Stimulated activated memory B cell treated with anti-CD40 and anti-IgM and Interleukin-4, amounts not matched to agents 10 μg/mL and 1 μg/mL and 100 μg/mL, for 72 hours (primary cell): ENCODE measurements around the gene WASF3.

Source experiments
- ATAC-seq: fragments of 150-1000 bp; cut with Tn5 transposase; 2 replicates; pipeline ENCODE4 v1.10.0; 2021
- H3K27ac Mint-ChIP-seq: one replicate; pipeline ENCODE4 v1.8.0; 2022; ENCODE audit warnings: mild to moderate bottlenecking, mixed read lengths
- H3K27me3 Mint-ChIP-seq: one replicate; pipeline ENCODE4 v1.8.0; 2022; ENCODE audit warnings: mixed read lengths
- H3K36me3 Mint-ChIP-seq: one replicate; pipeline ENCODE4 v1.8.0; 2022; ENCODE audit warnings: mixed read lengths
- H3K4me1 Mint-ChIP-seq: one replicate; pipeline ENCODE4 v1.8.0; 2022; ENCODE audit warnings: mixed read lengths
- H3K4me3 Mint-ChIP-seq: one replicate; pipeline ENCODE4 v1.8.0; 2022; ENCODE audit warnings: mild to moderate bottlenecking, moderate library complexity, mixed read lengths
- H3K9me3 Mint-ChIP-seq: one replicate; pipeline ENCODE4 v1.8.0; 2022; ENCODE audit warnings: mixed read lengths

The WASF3 gene

DNA sequence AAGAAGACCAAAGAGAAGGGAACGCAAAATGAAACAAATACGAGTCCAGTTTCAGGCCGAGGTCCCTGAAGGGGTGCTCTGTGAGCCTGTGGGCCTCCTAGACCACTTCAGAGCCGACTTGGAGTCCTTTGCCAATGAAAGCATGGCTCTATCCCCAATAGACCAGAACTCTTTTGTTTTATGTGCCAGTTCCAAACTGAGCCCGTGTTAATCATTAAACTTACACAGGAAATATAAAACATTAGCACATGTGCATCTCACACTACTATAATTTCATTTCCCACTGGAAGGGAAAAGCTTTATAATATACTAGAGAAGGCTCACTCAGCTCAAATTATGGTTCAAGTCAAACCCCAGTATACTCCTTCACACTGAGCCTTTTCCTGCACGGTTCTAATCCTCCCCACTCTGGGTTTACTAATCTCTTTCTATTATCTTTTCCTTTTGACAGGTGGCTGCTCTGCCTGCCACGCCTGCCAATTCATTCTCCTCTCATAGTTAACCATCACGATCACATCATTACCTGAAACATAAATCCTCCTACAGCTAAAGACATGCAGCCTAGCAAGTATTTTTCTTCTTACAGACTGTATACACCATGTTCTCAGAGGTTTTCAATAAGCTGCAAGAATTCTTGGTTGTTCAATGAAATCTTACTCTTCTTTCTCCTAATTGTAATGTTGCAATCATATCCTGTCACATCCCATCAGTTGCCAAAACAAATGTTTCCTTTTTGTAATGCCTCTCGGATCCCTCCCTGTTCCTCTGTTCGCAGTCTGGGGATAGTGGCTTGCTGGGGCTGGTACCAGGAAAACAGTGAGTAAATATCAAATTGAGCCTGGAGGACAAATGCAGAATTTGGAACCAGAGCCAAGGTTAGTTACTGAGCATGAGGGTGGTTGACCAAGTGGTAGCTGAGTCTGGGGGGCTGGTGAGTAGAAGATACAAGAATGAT, 18.8 kb upstream of the WASF3 start:
- H3K27ac Mint-ChIP-seq: no peak overlapping the region
- no peak for ATAC-seq
- no peaks in the 10 kb centered on the region for H3K36me3 Mint-ChIP-seq
- H3K9me3 Mint-ChIP-seq: peaks cover 3% of the 10 kb centered on the region
- peaks cover 54% of the 10 kb centered on the region for H3K27me3 Mint-ChIP-seq
- H3K4me1 Mint-ChIP-seq: no peaks in the 10 kb centered on the region
- no peak overlapping the region for H3K4me3 Mint-ChIP-seq

DNA sequence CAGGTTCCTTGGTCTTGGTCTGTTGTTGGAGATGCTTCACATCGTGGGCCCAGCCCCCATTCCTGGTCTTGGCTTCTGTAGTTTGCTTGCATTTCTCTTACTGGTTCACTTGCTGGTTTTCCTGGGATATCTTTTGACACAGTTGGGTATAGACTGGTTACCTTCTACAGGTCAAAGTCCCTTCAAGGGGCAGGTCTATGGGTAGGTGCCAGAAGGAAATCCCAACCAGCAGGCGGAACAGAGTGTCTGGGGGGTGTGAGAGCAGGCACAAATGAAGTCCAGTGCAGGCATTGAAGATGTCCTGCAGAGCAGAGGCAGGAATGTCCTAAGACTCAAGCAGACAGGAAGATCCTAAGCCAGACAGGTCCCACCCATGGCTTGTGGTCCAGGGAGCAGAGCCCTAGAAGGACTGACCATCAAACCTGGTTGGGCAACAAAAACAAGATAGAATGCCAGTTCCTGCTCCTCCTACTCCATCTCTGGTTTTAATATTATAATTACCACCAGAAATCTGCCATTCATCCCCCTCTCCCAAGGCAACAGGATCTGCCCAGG, 17.7 kb upstream of the WASF3 start:
- no peaks in the 10 kb centered on the region for H3K36me3 Mint-ChIP-seq
- no peaks in the 10 kb centered on the region for H3K4me1 Mint-ChIP-seq
- H3K9me3 Mint-ChIP-seq: peaks cover 3% of the 10 kb centered on the region
- H3K4me3 Mint-ChIP-seq: no peak overlapping the region
- no peak for ATAC-seq
- H3K27me3 Mint-ChIP-seq: peaks cover 54% of the 10 kb centered on the region
- no peak overlapping the region for H3K27ac Mint-ChIP-seq

DNA sequence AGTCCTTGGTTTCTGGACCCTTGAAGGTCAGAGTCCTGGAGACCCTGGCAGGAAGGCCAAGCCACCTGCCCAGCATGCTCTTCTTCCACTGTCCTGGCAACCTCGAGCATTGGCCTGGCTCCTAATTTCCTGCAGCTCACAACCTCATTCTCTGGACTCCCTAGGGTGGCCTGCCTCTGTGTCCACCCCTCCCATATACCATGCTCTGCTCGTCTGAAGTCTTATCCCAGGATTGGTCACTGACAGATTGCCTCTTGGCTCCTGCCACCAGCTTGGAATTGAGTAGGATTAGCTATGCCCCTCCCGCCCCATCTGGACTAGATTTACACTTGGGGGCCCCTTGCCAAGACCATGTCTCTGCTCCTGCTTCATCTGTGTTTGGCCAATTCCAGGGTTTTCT, 17.1 kb upstream of the WASF3 start:
- no peaks in the 10 kb centered on the region for H3K4me1 Mint-ChIP-seq
- H3K27ac Mint-ChIP-seq: no peak overlapping the region
- H3K4me3 Mint-ChIP-seq: no peak overlapping the region
- peaks cover 54% of the 10 kb centered on the region for H3K27me3 Mint-ChIP-seq
- H3K9me3 Mint-ChIP-seq: peaks cover 3% of the 10 kb centered on the region
- no peaks in the 10 kb centered on the region for H3K36me3 Mint-ChIP-seq
- ATAC-seq: no peak

- H3K4me1 Mint-ChIP-seq: no peaks in the 10 kb centered on the region
- ATAC-seq: no peak
- no peaks in the 10 kb centered on the region for H3K36me3 Mint-ChIP-seq
- H3K27me3 Mint-ChIP-seq: peaks cover 54% of the 10 kb centered on the region
- H3K9me3 Mint-ChIP-seq: peaks cover 3% of the 10 kb centered on the region
- H3K4me3 Mint-ChIP-seq: no peak overlapping the region
- H3K27ac Mint-ChIP-seq: no peak overlapping the region
Observed at GRCh38 chr13:26541041-26541440, 16.4 kb upstream of the WASF3 start.

DNA sequence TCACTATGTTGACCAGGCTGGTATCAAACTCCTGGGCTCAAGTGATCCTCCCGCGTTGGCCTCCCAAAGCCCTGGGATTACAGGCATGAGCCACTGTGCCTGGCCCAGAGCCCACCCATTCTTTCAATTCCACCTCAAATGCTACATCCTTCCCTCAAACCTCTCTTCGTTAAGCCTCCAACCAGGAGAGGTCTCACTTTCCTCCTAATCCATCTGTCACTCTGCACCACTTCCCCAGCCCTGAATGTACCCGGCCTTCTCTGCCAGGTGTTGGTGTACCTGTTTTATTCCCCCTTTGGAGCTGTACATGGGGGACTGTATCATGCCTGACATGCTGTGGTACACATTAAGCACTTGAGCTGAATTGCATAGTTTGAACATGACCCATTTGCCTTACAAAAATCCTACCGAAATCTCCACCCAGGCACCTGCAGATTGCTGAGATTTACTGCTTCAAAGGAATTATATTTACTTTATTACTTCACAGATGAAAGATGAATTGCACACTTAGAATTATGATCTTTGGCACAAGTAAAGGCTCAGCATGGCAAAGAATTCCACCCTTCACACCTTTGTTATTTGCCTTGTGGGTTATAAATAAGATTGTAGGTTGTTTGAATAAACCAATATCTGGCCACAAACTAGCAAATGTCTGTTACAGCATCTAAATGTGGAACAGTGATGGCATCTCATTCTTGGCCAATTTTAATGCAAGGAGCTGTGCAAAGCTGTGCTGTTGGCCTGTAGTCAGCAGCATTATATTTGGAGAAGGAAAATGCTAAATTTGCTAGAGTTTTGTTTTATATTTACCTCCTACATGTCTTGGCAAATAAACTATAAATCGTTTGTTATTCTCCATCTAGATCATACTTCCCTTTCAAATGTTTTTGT, 15.6 kb upstream of the WASF3 start:
- Mint-ChIP-seq H3K9me3 (peaks cover 3% of the 10 kb centered on the region), H3K27me3 (peaks cover 54% of the 10 kb centered on the region), H3K4me3 (no peak overlapping the region), H3K36me3 (no peaks in the 10 kb centered on the region), H3K27ac (no peak overlapping the region), H3K4me1 (no peaks in the 10 kb centered on the region)
- ATAC-seq: no peak

- Mint-ChIP-seq H3K36me3 (no peaks in the 10 kb centered on the region), H3K27ac (no peak overlapping the region), H3K4me3 (no peak overlapping the region), H3K4me1 (no peaks in the 10 kb centered on the region), H3K9me3 (no peaks in the 10 kb centered on the region), H3K27me3 (peaks cover 31% of the 10 kb centered on the region)
- ATAC-seq: no peak
Observed at GRCh38 chr13:26544707-26545106, 12.8 kb upstream of the WASF3 start.

GRCh38 chr13:26548205-26548765, 9.2 kb upstream of the WASF3 start:
- no peak overlapping the region for H3K27ac Mint-ChIP-seq
- peaks cover 14% of the 10 kb centered on the region for H3K27me3 Mint-ChIP-seq
- ATAC-seq: no peak

GRCh38 chr13:26549713-26550112, 7.8 kb upstream of the WASF3 start:
- no peak for ATAC-seq
- Mint-ChIP-seq H3K4me1 (no peaks in the 10 kb centered on the region), H3K27me3 (peaks cover 25% of the 10 kb centered on the region), H3K9me3 (peaks cover 3% of the 10 kb centered on the region), H3K4me3 (no peak overlapping the region), H3K27ac (no peak overlapping the region), H3K36me3 (no peaks in the 10 kb centered on the region)

More at GRCh38 chr13:26548205-26548765, 9.2 kb upstream of the WASF3 start:
- no peak overlapping the region for H3K4me3 Mint-ChIP-seq
- H3K4me1 Mint-ChIP-seq: no peaks in the 10 kb centered on the region
- no peaks in the 10 kb centered on the region for H3K9me3 Mint-ChIP-seq
- H3K36me3 Mint-ChIP-seq: no peaks in the 10 kb centered on the region

DNA sequence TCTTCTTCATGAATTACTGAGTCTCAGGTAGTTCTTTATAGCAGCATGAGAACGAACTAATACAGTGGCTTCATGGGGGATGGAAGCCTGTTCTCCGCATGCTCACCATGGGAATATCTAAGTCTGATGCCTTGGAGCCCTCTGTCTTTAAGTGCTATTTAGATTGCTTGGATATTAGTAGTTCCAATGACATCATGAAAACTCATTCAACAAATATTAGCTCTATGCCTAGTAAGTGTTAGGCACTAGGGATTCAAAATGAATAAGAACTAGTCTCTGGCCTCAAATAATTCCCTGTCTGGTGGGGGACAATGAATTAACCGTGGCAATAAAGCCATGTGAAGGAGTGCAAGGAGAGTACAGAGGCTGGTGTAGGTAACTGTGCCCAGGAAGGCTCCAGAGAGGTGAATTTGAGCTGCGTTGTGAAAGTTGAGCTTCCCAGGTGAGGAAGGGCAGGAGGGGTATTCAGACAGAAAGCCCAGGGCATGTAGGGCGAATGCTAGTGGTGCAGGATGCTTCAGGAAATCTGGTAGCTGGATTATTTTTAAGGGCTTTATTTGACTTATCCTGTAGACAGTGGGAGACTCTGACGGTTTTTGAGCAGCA, 6.1 kb upstream of the WASF3 start:
- H3K4me1 Mint-ChIP-seq: no peaks in the 10 kb centered on the region
- ATAC-seq: no peak
- no peak overlapping the region for H3K27ac Mint-ChIP-seq
- H3K9me3 Mint-ChIP-seq: peaks cover 6% of the 10 kb centered on the region
- no peak overlapping the region for H3K4me3 Mint-ChIP-seq
- peaks cover 37% of the 10 kb centered on the region for H3K27me3 Mint-ChIP-seq
- H3K36me3 Mint-ChIP-seq: no peaks in the 10 kb centered on the region

- Mint-ChIP-seq H3K36me3 (no peaks in the 10 kb centered on the region), H3K9me3 (peaks cover 6% of the 10 kb centered on the region), H3K27me3 (peaks cover 46% of the 10 kb centered on the region), H3K4me3 (no peak overlapping the region), H3K4me1 (peaks cover 6% of the 10 kb centered on the region), H3K27ac (no peak overlapping the region)
- no peak for ATAC-seq
Observed at GRCh38 chr13:26555413-26555812, 2.1 kb upstream of the WASF3 start.

GRCh38 chr13:26557051-26557392, 461 bp upstream of the WASF3 start:
- Mint-ChIP-seq H3K27me3 (peaks cover 33% of the 10 kb centered on the region), H3K27ac (no peak overlapping the region), H3K4me1 (peaks cover 6% of the 10 kb centered on the region), H3K9me3 (peaks cover 6% of the 10 kb centered on the region), H3K36me3 (no peaks in the 10 kb centered on the region), H3K4me3 (peak overlapping the region; percentile 43)
- peak; percentile 62 for ATAC-seq

GRCh38 chr13:26558074-26558805, 757 bp downstream of the WASF3 start:
- Mint-ChIP-seq H3K27me3 (peaks cover 32% of the 10 kb centered on the region), H3K9me3 (peaks cover 6% of the 10 kb centered on the region), H3K4me3 (peak overlapping the region; percentile 43), H3K27ac (no peak overlapping the region), H3K4me1 (peaks cover 6% of the 10 kb centered on the region), H3K36me3 (no peaks in the 10 kb centered on the region)
- no peak for ATAC-seq

GRCh38 chr13:26558987-26559386, 1.5 kb downstream of the WASF3 start:
- H3K36me3 Mint-ChIP-seq: no peaks in the 10 kb centered on the region
- ATAC-seq: no peak
- peaks cover 4% of the 10 kb centered on the region for H3K9me3 Mint-ChIP-seq
- peaks cover 6% of the 10 kb centered on the region for H3K4me1 Mint-ChIP-seq
- H3K27ac Mint-ChIP-seq: no peak overlapping the region
- H3K4me3 Mint-ChIP-seq: no peak overlapping the region
- peaks cover 28% of the 10 kb centered on the region for H3K27me3 Mint-ChIP-seq

GRCh38 chr13:26560456-26560855, 3.0 kb downstream of the WASF3 start:
- no peak for ATAC-seq
- H3K27me3 Mint-ChIP-seq: peaks cover 13% of the 10 kb centered on the region
- peaks cover 1% of the 10 kb centered on the region for H3K9me3 Mint-ChIP-seq
- H3K4me1 Mint-ChIP-seq: peaks cover 6% of the 10 kb centered on the region
- no peak overlapping the region for H3K27ac Mint-ChIP-seq
- no peak overlapping the region for H3K4me3 Mint-ChIP-seq
- no peaks in the 10 kb centered on the region for H3K36me3 Mint-ChIP-seq
